HepG2 (cell line): ENCODE results near the gene ENO2. TPM values are rescaled to one million over a fixed set of nuclear protein-coding genes. Genes with fewer than 3 reads are reported as not detected.

ENCODE experiments used
- ATAC-seq: fragments of 200-7000 bp; cut with Tn5 transposase; 3 replicates; pipeline ENCODE4 v1.9.1; 2020; ENCODE audit warnings: mild to moderate bottlenecking, moderate library complexity
- BruUV-seq: library from RNA; stranded (reverse); fragments of 400-500 nt; replicated peaks from 2 replicates; lab custom pipeline; 2021; lab: Mats Ljungman, UMichigan
- CTCF ChIA-PET: fragments of 300-600 bp; formaldehyde crosslinking; extraction: SDS; loops from one replicate; lab custom pipeline; 2021; ENCODE audit warnings: low total read pairs, inconsistent platforms, low intra/inter-chr PET ratio; lab: Yijun Ruan, JAX
- POLR2A ChIA-PET: fragments of 350-600 bp; sonication (Branson Sonifier 250); formaldehyde crosslinking; loops from one replicate; lab custom pipeline; 2020; ENCODE audit warnings: antibody characterized with exemption, inconsistent platforms; lab: Yijun Ruan, JAX
- DNase-seq: peaks from one replicate; pipeline ENCODE4 v3.0.0-alpha.2; 2015; ENCODE audit warnings: low spot score
- FAIRE-seq: peaks from 3 replicates; lab custom pipeline; 2011; peaks lifted over from hg19 to GRCh38; lab: Jason Lieb, UNC
- H2AFZ ChIP-seq: one replicate; pipeline ENCODE4 v1.6.1; 2011; ENCODE audit warnings: low read length, inconsistent platforms
- H3K27ac ChIP-seq: fragments of 300-600 bp; 3 replicates; pipeline ENCODE4 v1.8.0; 2011; ENCODE audit warnings: mixed run types, mild to moderate bottlenecking, mixed read lengths, low read length, inconsistent platforms; ENCODE audit not compliant: insufficient read depth; ENCODE audit errors: extremely low read length
- H3K27me3 ChIP-seq, 2 experiments: fragments of 200-600 bp in 1 of 2; 2 replicates in 1 of 2; 3 replicates in 1 of 2; pipeline versions ENCODE4 v1.6.0 to v1.8.0; 2011; ENCODE audit warnings: low read length in 2 of 2, mild to moderate bottlenecking in 2 of 2, moderate library complexity in 2 of 2, inconsistent platforms in 1 of 2; ENCODE audit not compliant: insufficient read depth in 2 of 2, control insufficient read depth in 1 of 2
- H3K36me3 ChIP-seq, 2 experiments: fragments of 200-600 bp in 1 of 2; replicated peaks in 1 of 2; 2 replicates in 1 of 2; 3 replicates in 1 of 2; pipeline versions ENCODE4 v1.5.1 to v1.8.0; 2011; ENCODE audit warnings: low read length in 2 of 2, inconsistent platforms in 1 of 2; ENCODE audit not compliant: insufficient read depth in 2 of 2, control insufficient read depth in 1 of 2
- H3K4me1 ChIP-seq: 2 replicates; pipeline ENCODE4 v1.5.1; 2012; ENCODE audit warnings: low read length, inconsistent platforms; ENCODE audit not compliant: insufficient read depth
- H3K4me2 ChIP-seq: 2 replicates; pipeline ENCODE4 v1.6.0; 2011; ENCODE audit warnings: low read depth, low read length, inconsistent platforms
- H3K4me3 ChIP-seq, 3 experiments: fragments of 200-600 bp in 1 of 3; sonication (generic), shearing (Covaris generic) in 1 of 3; replicated peaks in 1 of 3; 2 replicates each; pipeline ENCODE4 v1.5.1; 2011 to 2016; ENCODE audit warnings: low read length in 3 of 3, inconsistent platforms in 2 of 3, low read depth in 2 of 3, mild to moderate bottlenecking in 2 of 3, control low read depth in 1 of 3, mixed read lengths in 1 of 3; ENCODE audit not compliant: insufficient read depth in 1 of 3
- H3K79me2 ChIP-seq: one replicate; pipeline ENCODE4 v1.6.1; 2011; ENCODE audit warnings: low read length, inconsistent platforms; ENCODE audit not compliant: insufficient read depth
- H3K9ac ChIP-seq: 2 replicates; pipeline ENCODE4 v1.6.0; 2011; ENCODE audit warnings: mild to moderate bottlenecking, low read depth, low read length, inconsistent platforms; ENCODE audit not compliant: insufficient read depth
- H3K9me3 ChIP-seq: 2 replicates; pipeline ENCODE4 v1.5.1; 2012; ENCODE audit warnings: mild to moderate bottlenecking, low read length
- H4K20me1 ChIP-seq: 2 replicates; pipeline ENCODE4 v1.6.0; 2011; ENCODE audit warnings: inconsistent platforms, mild to moderate bottlenecking, low read length, moderate library complexity; ENCODE audit not compliant: insufficient read depth
- AGO2 ChIP-seq: fragments of 200-400 bp; formaldehyde crosslinking; optimal IDR thresholded peaks from 2 replicates; pipeline ENCODE3; 2017; ENCODE audit warnings: mild to moderate bottlenecking, low read depth, low read length, moderate library complexity
- KMT2B ChIP-seq: IDR thresholded peaks from 2 replicates; pipeline ENCODE4 v1.6.1; 2016; ENCODE audit warnings: missing genetic modification reagents, missing compliant biosample characterization
- PHB2 ChIP-seq: fragments of 450-650 bp; IDR thresholded peaks from 2 replicates; pipeline ENCODE4 v1.6.1; 2018; ENCODE audit not compliant: partially characterized antibody
- ZC3H4 ChIP-seq: sonication (generic); formaldehyde crosslinking; IDR thresholded peaks from 2 replicates; pipeline ENCODE4 v1.4.0; 2020; ENCODE audit warnings: missing genetic modification reagents, borderline replicate concordance
- ZNF121 ChIP-seq: sonication (generic); formaldehyde crosslinking; IDR thresholded peaks from 2 replicates; pipeline ENCODE4 v1.5.0; 2020; ENCODE audit warnings: mild to moderate bottlenecking, missing genetic modification reagents
- WGBS: methylation state at CpG from one replicate; pipeline ENCODE4 v1.1.6; 2017; ENCODE audit warnings: low lambda C conversion rate; 5-methylcytosine and 5-hydroxymethylcytosine counted together
- in situ Hi-C: cut with HindIII; loops from 2 replicates; pipeline ENCODE4 v1.10.0; 2017; ENCODE audit warnings: low pct_unique_long_range_greater_than_20kb; ENCODE audit not compliant: extremely low pct_ligation_motif_present
- intact Hi-C: fragments of 100-400 bp; cut with micrococcal nuclease; formaldehyde crosslinking; loops from one replicate; pipeline ENCODE4 v1.10.0; 2022; ENCODE audit not compliant: unreplicated experiment
- polyA plus RNA-seq, 8 experiments: library from polyadenylated mRNA; depleted of rRNA in 3 of 8; stranded (reverse) in 7 of 8; unstranded in 1 of 8; fragments of >200 nt; fragmentation: Illumina TruSeq in 4 of 8; extraction: Trizol in 4 of 8; gene quantifications; 2 replicates each; pipeline versions ENCODE4 v1.2.1 to v1.2.3, GENCODE V29; 2011 to 2016; ENCODE audit warnings: low read depth in 4 of 8, missing spikeins in 1 of 8, mixed read lengths in 1 of 8; ENCODE audit not compliant: insufficient read depth in 1 of 8
- total RNA-seq, 5 experiments: library from RNA; depleted of rRNA; stranded (reverse); fragments of >200 nt; fragmentation: Illumina TruSeq; extraction: Trizol; gene quantifications; 2 replicates each; pipeline ENCODE4 v1.2.3, GENCODE V29; 2016; ENCODE audit warnings: low read depth in 1 of 5

ENO2 gene
- total and polyA plus RNA-seq, 2 of the 13 experiments (the other 11 are each of a cell fraction or from before 2014, with no cell fraction given), result 19.3 to 136 TPM

DNA sequence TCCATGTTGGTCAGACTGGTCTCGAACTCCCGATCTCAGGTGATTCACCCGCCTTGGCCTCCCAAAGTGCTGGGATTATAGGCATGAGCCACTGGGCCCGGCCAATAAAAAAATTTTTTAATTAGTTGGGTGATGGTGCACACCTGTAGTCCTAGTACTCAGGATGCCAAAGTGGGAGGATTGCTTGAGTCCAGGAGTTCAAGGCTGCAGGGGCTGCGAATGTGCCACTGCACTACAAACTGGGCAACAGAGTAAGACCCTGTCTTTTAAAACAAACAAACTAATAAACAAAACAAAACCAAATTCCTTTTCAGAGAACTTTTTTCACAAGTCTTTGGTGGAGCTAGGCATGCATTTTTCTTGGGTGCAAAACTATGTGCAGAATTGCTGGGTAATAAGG is 31.1 kb upstream of the ENO2 start:
- CTCF ChIA-PET, result no interaction called here
- no peak for FAIRE-seq

DNA sequence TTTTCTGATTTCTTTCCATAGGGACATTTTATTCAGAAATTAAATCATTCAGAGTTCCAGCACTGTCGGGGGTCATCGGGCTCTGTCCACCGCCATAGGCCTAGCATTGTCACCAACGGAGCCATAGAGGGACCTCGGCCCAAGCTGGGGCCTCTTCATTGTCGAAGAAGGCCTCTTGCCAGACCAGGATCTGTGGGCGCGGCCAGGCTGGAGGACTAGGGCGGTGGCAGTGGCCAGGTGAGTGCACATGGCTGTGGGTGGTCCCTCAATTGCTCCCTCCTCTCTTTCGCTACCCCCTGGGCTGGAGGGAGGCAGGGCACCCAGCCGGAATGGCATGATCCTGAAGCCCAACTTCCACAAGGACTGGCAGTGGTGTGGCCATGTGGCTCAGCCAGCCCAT is 30.7 kb upstream of the ENO2 start:
- ChIA-PET CTCF (no interaction called here), POLR2A (interaction anchor here (1.4 to 6.2 kb wide), 2 partner anchors 11 to 60 kb away, joined by 3 to 47 read pairs; partner anchors contain the start of genes C12orf57, RNU7-1 and SPSB2)
- Histone ChIP-seq H3K4me2 (no peak overlapping the region), H3K9me3 (no peaks in the 10 kb centered on the region), H3K27me3 (no peaks in the 10 kb centered on the region), H2AFZ (no peak overlapping the region), H3K27ac (no peak overlapping the region), H3K4me1 (peaks cover 55% of the 10 kb centered on the region), H3K4me3 (no peak overlapping the region), H3K36me3 (peaks cover 0 to 1% of the 10 kb centered on the region in 2 experiments; a peak in 2 of 5 replicates), H3K79me2 (no peaks in the 10 kb centered on the region), H4K20me1 (no peaks in the 10 kb centered on the region), H3K9ac (no peak overlapping the region)
- no peak for ATAC-seq
- no peak for DNase-seq
- no peak for FAIRE-seq
- no TSS peak for BruUV-seq
- no peak for TF ChIP-seq KMT2B (CRISPR knock-in tag)
- peak; percentile 46 for TF ChIP-seq AGO2
- 99% methylated on average over 11 of the region's 11 CpGs for WGBS
- intact Hi-C loops, result no loop called here
- in situ Hi-C loops, result no loop called here

More for the DNA sequence above, 31.1 kb upstream of the ENO2 start:
- no peak overlapping the region for H3K4me2 ChIP-seq
- no peak overlapping the region for H2AFZ ChIP-seq
- DNase-seq, result no peak
- intact Hi-C loops (no loop called here), in situ Hi-C loops (no loop called here)
- POLR2A ChIA-PET, result interaction anchor here (1.4 to 6.2 kb wide), 3 partner anchors 8 to 60 kb away, joined by 3 to 47 read pairs (median 40); partner anchors contain the start of genes C12orf57, RNU7-1 and SPSB2
- no peak overlapping the region for H3K9ac ChIP-seq
- no peak overlapping the region for H3K4me3 ChIP-seq
- H3K4me1 ChIP-seq, result peaks cover 51% of the 10 kb centered on the region
- no peaks in the 10 kb centered on the region for H3K27me3 ChIP-seq
- BruUV-seq, result no TSS peak
- no peak for TF ChIP-seq ZC3H4 (CRISPR knock-in tag)
- TF ChIP-seq ZNF121 (CRISPR knock-in tag), result peak; percentile 81
- TF ChIP-seq PHB2, result no peak
- TF ChIP-seq, all 625 proteins: peak for 1
- H3K9me3 ChIP-seq, result no peaks in the 10 kb centered on the region
- no peaks in the 10 kb centered on the region for H3K79me2 ChIP-seq
- WGBS, result 93% methylated on average over 5 of the region's 5 CpGs
- peaks cover 0 to 1% of the 10 kb centered on the region in 2 experiments; a peak in 2 of 5 replicates for H3K36me3 ChIP-seq
- no peaks in the 10 kb centered on the region for H4K20me1 ChIP-seq
- ATAC-seq, result no peak
- no peak overlapping the region for H3K27ac ChIP-seq
